Measurements from ENCODE around the gene C19orf67. TPM values are rescaled to one million over a fixed set of nuclear protein-coding genes. Genes with fewer than 3 reads are reported as not detected.

The C19orf67 gene
- not detected in 2 replicates for total RNA-seq

DNA sequence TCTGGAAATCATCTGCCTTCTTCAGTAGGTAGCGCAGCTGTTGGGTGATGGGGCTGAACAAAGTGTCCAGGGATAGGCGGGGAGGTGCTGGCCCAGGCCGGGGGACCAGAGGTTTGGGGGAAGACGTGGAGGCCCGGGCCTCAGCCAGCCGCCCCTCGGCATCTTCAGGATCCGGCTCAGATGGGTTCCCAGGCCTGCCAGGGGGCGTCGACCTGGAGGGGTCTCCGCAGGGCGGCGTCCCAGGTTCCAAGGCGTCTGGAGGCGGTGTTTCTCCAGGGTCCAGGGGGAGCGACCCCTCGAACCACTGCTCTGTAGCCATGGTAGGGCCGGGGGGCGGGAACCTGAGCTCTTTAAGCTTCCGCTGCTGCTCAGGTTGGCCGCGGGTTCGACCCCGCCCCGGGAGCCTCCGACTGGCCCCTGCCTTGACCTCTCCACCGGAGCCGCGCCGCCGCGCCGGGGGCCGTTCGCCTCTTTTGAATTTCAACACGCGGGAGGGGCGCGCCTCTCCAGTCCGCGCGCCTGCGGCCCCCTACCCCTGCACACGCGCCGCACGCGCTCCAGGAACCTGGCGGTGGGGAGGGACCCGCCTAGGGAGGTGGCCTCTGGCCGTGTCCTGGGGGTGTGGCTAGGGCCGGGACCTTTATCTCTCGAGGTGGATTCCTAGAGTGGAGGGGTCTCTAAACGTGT, at the start of gene C19orf67:
Gene C19orf67 (minus strand): TSS at position 475 of the 687 bp plus-strand sequence. CDS start 156 bp downstream, at position 319.
- no peak for FAIRE-seq
- TF ChIP-seq, protein P1, sequence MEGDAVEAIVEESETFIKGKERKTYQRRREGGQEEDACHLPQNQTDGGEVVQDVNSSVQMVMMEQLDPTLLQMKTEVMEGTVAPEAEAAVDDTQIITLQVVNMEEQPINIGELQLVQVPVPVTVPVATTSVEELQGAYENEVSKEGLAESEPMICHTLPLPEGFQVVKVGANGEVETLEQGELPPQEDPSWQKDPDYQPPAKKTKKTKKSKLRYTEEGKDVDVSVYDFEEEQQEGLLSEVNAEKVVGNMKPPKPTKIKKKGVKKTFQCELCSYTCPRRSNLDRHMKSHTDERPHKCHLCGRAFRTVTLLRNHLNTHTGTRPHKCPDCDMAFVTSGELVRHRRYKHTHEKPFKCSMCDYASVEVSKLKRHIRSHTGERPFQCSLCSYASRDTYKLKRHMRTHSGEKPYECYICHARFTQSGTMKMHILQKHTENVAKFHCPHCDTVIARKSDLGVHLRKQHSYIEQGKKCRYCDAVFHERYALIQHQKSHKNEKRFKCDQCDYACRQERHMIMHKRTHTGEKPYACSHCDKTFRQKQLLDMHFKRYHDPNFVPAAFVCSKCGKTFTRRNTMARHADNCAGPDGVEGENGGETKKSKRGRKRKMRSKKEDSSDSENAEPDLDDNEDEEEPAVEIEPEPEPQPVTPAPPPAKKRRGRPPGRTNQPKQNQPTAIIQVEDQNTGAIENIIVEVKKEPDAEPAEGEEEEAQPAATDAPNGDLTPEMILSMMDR (IDR thresholded peaks at IDR 0.05; ENCODE audit: insufficient read depth, low read length, severe bottlenecking), result no peak
- Histone ChIP-seq H3K4me3 (ENCODE audit: low read depth, low read length) (no peak within 1 kb of the TSS), H3K27me3 (ENCODE audit: control insufficient read depth, insufficient read depth, low read length) (no peaks in the 10 kb centered on the region), H3K36me3 (ENCODE audit: control insufficient read depth, insufficient read depth, low read length) (peaks cover 8% of the 10 kb centered on the region)
- no peak for DNase-seq (ENCODE audit: low read depth)

DNA sequence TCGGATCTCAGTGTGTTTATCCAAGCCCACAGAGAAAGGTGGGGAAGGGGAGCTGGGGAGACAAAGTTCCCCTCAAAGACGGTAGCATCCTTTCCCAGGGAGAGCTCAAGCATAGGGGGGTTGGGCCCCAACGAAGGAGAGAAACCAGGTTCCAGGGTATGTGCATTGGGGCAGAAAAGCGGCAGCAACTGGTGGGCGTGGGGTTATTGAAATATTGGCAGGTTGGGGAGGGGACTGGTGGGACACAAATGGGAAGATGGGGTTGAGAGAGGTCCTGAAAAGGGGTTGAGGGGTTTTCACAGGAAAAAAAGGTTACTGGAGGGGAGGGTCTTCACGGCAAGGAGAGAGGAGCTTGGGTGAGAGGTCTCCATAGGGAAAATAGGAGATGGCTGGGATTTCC, 49.8 kb upstream of the C19orf67 start:
- DNase-seq (ENCODE audit: low read depth) (no peak), FAIRE-seq (no peak)
- Histone ChIP-seq H3K36me3 (ENCODE audit: control insufficient read depth, insufficient read depth, low read length) (no peaks in the 10 kb centered on the region), H3K27me3 (ENCODE audit: control insufficient read depth, insufficient read depth, low read length) (no peaks in the 10 kb centered on the region), H3K4me3 (ENCODE audit: low read depth, low read length) (no peak overlapping the region)
- TF ChIP-seq, protein P1 (IDR thresholded peaks at IDR 0.05; ENCODE audit: insufficient read depth, low read length, severe bottlenecking), result no peak

DNA sequence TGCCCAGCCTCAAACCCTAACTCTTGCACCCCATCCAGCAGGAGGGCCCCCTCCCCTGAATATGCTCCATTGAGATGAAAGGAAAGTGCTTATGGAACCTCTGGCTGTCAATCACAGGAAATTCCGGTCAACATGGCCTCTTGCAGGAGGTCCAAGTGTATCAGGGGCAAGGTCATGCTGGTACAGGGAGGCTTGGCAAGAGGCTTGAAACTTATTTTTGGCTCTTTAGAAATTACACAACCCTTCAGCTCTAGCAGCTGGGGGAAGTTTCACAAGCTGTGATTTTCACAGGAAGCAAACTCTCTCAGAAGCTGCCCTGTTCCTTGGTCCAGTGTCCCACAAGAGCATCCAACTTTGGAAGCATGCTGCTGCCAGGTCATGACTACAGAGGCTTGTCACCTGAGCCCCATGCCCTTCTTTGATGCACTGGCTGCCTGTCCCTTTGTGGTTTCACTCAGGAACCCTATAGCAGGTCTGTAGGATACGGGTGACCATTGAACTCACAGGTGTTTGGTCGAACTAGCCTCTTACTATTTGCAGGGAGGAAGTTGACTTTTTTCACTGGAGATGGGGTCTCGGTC, 42.4 kb upstream of the C19orf67 start:
- TF ChIP-seq, protein P1 (IDR thresholded peaks at IDR 0.05; ENCODE audit: insufficient read depth, low read length, severe bottlenecking), result no peak
- Histone ChIP-seq H3K4me3 (ENCODE audit: low read depth, low read length) (no peak overlapping the region), H3K36me3 (ENCODE audit: control insufficient read depth, insufficient read depth, low read length) (no peaks in the 10 kb centered on the region), H3K27me3 (ENCODE audit: control insufficient read depth, insufficient read depth, low read length) (no peaks in the 10 kb centered on the region)
- DNase-seq (ENCODE audit: low read depth) (no peak), FAIRE-seq (no peak)

DNA sequence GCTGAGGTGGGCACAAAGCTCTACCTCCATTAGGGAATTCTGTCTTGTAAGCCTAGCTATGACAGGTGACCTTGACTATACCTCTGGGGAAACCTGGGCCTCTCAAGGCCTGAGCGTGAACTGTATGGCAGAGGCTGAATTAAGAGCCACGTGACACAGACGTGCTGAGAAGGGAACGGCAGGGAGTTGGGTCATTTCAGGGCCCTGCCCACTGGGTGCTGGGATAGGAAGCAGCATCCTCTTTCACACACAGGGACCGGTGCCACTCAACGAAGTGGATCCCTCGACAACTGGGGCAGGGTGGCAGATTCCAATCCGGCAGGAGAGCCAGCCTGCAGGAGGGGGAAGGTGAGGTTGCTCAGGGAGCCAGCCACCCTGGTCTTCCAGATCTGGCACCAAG, 41.6 kb upstream of the C19orf67 start:
- TF ChIP-seq, protein P1 (IDR thresholded peaks at IDR 0.05; ENCODE audit: insufficient read depth, low read length, severe bottlenecking), result no peak
- Histone ChIP-seq H3K27me3 (ENCODE audit: control insufficient read depth, insufficient read depth, low read length) (no peaks in the 10 kb centered on the region), H3K36me3 (ENCODE audit: control insufficient read depth, insufficient read depth, low read length) (no peaks in the 10 kb centered on the region), H3K4me3 (ENCODE audit: low read depth, low read length) (no peak overlapping the region)
- DNase-seq (ENCODE audit: low read depth) (no peak), FAIRE-seq (no peak)

DNA sequence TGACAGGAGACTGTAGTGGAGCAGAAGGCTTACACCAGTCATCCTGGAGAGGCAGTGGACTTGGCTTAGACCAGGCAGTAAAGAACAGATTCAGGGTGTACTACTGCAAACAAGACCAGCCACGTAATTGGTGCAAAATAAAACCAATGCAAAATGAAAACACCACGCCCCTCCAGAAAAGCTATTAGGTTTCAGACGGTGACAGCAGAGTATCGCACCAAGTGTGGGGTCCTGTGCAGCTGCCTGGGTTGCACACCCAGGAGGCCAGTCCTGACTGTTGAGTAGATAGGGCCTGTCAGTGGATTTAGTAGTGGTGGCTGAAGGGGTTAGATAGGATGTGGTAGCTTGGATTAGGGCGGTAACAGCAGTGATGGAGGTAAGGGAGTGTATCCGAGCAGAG, 37.3 kb upstream of the C19orf67 start:
- TF ChIP-seq, protein P1 (IDR thresholded peaks at IDR 0.05; ENCODE audit: insufficient read depth, low read length, severe bottlenecking), result no peak
- FAIRE-seq (no peak), DNase-seq (ENCODE audit: low read depth) (no peak)
- no peaks in the 10 kb centered on the region for H3K36me3 ChIP-seq (ENCODE audit: control insufficient read depth, insufficient read depth, low read length)
- H3K27me3 ChIP-seq (ENCODE audit: control insufficient read depth, insufficient read depth, low read length), result no peaks in the 10 kb centered on the region
- H3K4me3 ChIP-seq (ENCODE audit: low read depth, low read length), result no peak overlapping the region

DNA sequence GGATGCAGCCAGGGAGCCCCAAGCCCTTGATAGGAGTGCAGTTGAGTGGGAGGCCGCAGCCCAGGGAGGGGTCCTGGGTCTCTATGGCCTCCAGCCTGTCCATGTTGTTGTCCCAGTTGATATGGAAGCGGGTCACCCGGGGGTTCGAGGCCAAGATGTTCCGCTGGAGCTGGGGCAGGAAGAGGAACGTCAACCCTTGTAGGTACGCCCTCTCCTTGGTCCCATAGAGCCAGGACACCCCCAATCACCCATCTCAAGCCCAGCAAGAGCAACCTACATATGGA, 34.9 kb upstream of the C19orf67 start:
- Histone ChIP-seq H3K4me3 (ENCODE audit: low read depth, low read length) (no peak overlapping the region), H3K36me3 (ENCODE audit: control insufficient read depth, insufficient read depth, low read length) (no peaks in the 10 kb centered on the region), H3K27me3 (ENCODE audit: control insufficient read depth, insufficient read depth, low read length) (no peaks in the 10 kb centered on the region)
- no peak for FAIRE-seq
- TF ChIP-seq, protein P1 (IDR thresholded peaks at IDR 0.05; ENCODE audit: insufficient read depth, low read length, severe bottlenecking), result no peak
- DNase-seq (ENCODE audit: low read depth), result no peak
